GM18951 (cell line): ENCODE data around the gene MESD.

Experiments
- POLR2A ChIP-seq: IDR thresholded peaks from 4 replicates; pipeline ENCODE4 v1.6.1; 2011; ENCODE audit warnings: mild to moderate bottlenecking; ENCODE audit not compliant: insufficient read length, insufficient read depth; ENCODE audit errors: extremely low read depth
- in situ Hi-C: fragments of 300-500 bp; cut with MboI; formaldehyde crosslinking; loops from one replicate; pipeline ENCODE4 v1.12.0; 2022; ENCODE audit warnings: low sequenced_read_pairs, mixed read lengths, inconsistent platforms; ENCODE audit not compliant: unreplicated experiment

MESD gene

GRCh38 chr15:80942746-80943565 lies 46.7 kb downstream of the MESD start:
- in situ Hi-C loops, result no loop called here
- TF ChIP-seq POLR2A, result no peak

DNA sequence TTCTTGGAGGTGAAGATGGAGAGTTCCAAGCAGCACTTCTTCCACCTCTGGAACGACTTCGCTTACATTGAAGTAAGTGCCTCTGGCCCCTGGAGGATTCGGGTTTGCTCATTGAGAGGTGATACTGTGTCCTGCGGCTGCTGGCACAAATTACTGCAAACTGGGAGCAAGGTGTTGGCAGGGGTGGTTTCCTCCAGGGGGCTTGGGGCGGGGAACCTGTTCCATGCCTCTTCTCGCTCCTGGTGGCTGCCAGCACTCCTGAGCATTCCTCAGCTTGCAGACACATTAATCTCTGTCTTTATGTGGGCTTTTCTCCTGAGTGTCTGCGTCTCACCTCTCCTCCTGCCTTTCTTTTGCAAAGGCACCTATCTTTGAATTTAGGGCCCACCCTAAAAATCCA lies 47.4 kb downstream of the MESD start:
- in situ Hi-C loops, result no loop called here
- TF ChIP-seq POLR2A, result no peak

GRCh38 chr15:80940851-80941250 lies 48.8 kb downstream of the MESD start:
- in situ Hi-C loops, result no loop called here
- TF ChIP-seq POLR2A, result no peak

GRCh38 chr15:80940331-80940730 lies 49.3 kb downstream of the MESD start:
- in situ Hi-C loops, result no loop called here
- TF ChIP-seq POLR2A, result no peak

GRCh38 chr15:80939216-80939615 lies 50.4 kb downstream of the MESD start:
- in situ Hi-C loops, result no loop called here
- no peak for TF ChIP-seq POLR2A

- TF ChIP-seq POLR2A, result no peak
- in situ Hi-C loops, result no loop called here
Observed at GRCh38 chr15:80937718-80938117, 51.9 kb downstream of the MESD start.

- in situ Hi-C loops, result no loop called here
- no peak for TF ChIP-seq POLR2A
Observed at GRCh38 chr15:80936288-80937078, 53.1 kb downstream of the MESD start.

DNA sequence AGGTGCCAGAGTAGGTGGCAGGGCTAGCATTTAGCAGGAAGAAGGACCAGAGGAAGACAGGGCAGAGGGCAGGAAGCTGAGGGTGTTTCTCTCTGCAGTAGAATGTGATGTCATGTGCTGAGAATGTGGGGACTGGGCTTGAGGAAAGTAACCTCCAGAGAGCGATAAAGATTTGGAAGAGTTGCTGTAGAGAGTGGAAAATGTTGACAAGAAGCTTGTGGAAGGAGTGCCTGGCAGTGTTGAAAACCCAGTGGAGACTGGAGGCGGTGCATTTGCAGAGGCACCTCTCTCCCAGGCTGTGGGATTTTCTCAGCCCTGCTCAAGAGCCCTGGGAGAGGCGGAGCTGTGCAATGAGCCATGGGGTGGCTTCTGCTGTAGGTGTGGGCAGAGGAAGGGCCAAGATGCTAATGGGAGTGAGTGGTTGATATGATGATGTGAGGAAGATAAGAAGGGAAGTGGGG lies 54.8 kb downstream of the MESD start:
- in situ Hi-C loops, result no loop called here
- no peak for TF ChIP-seq POLR2A

GRCh38 chr15:80932989-80933388 lies 56.6 kb downstream of the MESD start:
- no peak for TF ChIP-seq POLR2A
- in situ Hi-C loops, result no loop called here

GRCh38 chr15:80932513-80932815 lies 57.2 kb downstream of the MESD start:
- in situ Hi-C loops, result no loop called here

GRCh38 chr15:80931721-80932512 lies 57.7 kb downstream of the MESD start:
- in situ Hi-C loops, result no loop called here

More at GRCh38 chr15:80932513-80932815, 57.2 kb downstream of the MESD start:
- no peak for TF ChIP-seq POLR2A

DNA sequence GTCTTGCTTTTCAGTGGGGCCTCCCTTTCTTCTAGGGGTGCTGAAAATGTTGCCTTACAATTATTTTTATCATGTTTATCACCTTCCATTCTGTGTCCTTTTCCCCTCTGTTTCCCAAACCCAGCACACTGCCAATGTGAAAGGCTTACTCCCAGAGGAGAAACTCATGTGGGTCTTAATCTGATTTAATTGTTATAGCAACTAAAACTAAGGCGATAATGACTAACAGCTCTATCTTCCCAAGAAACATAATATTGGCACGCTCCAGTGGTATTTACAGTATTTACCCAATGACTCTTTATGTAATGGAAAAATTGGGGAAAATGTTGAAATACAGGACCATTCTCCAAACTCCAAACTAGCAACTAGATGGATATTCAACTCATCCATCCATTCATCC lies 58.4 kb downstream of the MESD start:
- no peak for TF ChIP-seq POLR2A
- in situ Hi-C loops, result no loop called here

More at GRCh38 chr15:80931721-80932512, 57.7 kb downstream of the MESD start:
- no peak for TF ChIP-seq POLR2A

- no peak for TF ChIP-seq POLR2A
- in situ Hi-C loops, result no loop called here
Observed at GRCh38 chr15:80929689-80930088, 59.9 kb downstream of the MESD start.

- no peak for TF ChIP-seq POLR2A
- in situ Hi-C loops, result no loop called here
Observed at GRCh38 chr15:80929225-80929624, 60.4 kb downstream of the MESD start.

- in situ Hi-C loops, result no loop called here
- TF ChIP-seq POLR2A, result no peak
Observed at GRCh38 chr15:80926126-80926525, 63.5 kb downstream of the MESD start.
